PC-3 (cell line): Measurements from ENCODE around the gene FNDC10.

ENCODE experiments used
- EZH2 ChIP-seq: fragments of 300-600 bp; sonication (generic); IDR thresholded peaks from one replicate; pipeline ENCODE4 v1.6.1; 2017; ENCODE audit warnings: antibody characterized with exemption, mild to moderate bottlenecking, low read length; ENCODE audit not compliant: unreplicated experiment
- TF ChIP-seq, protein P1 (sequence below): fragments of 300-600 bp; sonication (generic); conservative IDR thresholded peaks from 2 replicates; pipeline ENCODE4 v1.5.1; 2017; ENCODE audit warnings: antibody characterized with exemption, low read depth, mild to moderate bottlenecking, low read length

DNA sequence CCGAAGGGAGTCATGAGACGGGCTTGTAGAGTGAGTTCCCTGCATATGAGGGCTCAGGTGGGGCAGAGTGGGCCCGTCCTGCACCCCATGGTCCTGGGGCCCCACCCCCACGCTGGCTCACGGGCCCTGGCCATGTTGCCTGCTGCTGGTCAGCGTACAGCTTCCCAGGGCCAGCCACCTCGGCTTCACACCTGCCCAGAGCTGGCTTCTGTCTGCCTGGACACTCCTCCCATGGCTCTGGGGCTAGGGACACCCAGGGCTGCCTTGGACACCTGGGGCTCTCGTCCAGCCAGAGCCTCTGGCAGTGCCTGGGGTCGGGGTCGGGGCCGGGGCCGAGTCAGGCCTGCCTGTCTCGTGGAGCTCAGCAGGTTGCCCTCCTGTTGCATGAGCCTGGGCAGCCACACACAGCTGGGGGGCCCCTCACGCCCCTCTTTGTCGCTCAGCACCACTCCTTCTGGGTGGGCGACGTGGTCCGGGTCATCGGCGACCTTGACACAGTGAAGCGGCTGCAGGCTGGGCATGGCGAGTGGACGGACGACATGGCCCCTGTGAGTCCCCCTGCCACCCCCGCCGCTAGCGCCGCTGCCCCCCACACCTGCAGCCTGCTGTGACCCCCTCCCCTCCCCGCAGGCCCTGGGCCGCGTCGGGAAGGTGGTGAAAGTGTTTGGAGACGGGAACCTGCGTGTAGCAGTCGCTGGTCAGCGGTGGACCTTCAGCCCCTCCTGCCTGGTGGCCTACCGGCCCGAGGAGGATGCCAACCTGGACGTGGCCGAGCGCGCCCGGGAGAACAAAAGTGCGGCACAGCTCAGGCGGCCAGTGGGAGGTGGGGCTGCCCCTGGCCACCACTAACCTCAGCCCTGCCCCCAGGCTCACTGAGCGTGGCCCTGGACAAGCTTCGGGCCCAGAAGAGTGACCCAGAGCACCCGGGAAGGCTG is 26.5 kb upstream of the FNDC10 start:
- TF ChIP-seq, protein P1, sequence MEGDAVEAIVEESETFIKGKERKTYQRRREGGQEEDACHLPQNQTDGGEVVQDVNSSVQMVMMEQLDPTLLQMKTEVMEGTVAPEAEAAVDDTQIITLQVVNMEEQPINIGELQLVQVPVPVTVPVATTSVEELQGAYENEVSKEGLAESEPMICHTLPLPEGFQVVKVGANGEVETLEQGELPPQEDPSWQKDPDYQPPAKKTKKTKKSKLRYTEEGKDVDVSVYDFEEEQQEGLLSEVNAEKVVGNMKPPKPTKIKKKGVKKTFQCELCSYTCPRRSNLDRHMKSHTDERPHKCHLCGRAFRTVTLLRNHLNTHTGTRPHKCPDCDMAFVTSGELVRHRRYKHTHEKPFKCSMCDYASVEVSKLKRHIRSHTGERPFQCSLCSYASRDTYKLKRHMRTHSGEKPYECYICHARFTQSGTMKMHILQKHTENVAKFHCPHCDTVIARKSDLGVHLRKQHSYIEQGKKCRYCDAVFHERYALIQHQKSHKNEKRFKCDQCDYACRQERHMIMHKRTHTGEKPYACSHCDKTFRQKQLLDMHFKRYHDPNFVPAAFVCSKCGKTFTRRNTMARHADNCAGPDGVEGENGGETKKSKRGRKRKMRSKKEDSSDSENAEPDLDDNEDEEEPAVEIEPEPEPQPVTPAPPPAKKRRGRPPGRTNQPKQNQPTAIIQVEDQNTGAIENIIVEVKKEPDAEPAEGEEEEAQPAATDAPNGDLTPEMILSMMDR = no peak
- no peak for TF ChIP-seq EZH2
